K562 (cell line): ENCODE measurements around the gene ULK3. TPM values are rescaled to one million over a fixed set of nuclear protein-coding genes. Genes with fewer than 3 reads are reported as not detected.

Experiments used
- DDX20 ChIP-seq: fragments of 450-650 bp; IDR thresholded peaks from 2 replicates; pipeline ENCODE4 v1.6.1; 2016; ENCODE audit warnings: missing genetic modification characterization, low read depth, mild to moderate bottlenecking, missing compliant biosample characterization, moderate library complexity
- ELF1 ChIP-seq: fragments of 200-800 bp; sonication (Bioruptor generic); IDR thresholded peaks from 2 replicates; pipeline ENCODE4 v1.6.1; 2016; ENCODE audit warnings: missing genetic modification characterization, missing compliant biosample characterization
- GTF2B ChIP-seq: IDR thresholded peaks from 2 replicates; pipeline ENCODE4 v1.6.1; 2011; ENCODE audit not compliant: insufficient read length; ENCODE audit errors: extremely low read depth
- PBX2 ChIP-seq, 2 experiments: IDR thresholded peaks in 1 of 2; conservative IDR thresholded peaks in 1 of 2; 2 replicates each; pipeline ENCODE4 v1.6.1; 2016; ENCODE audit warnings: low read depth in 2 of 2, mild to moderate bottlenecking in 1 of 2, missing compliant biosample characterization in 1 of 2, missing genetic modification characterization in 1 of 2, moderate library complexity in 1 of 2
- PCBP2 ChIP-seq: fragments of 200-400 bp; formaldehyde crosslinking; IDR thresholded peaks from 2 replicates; pipeline ENCODE4 v1.6.1; 2018; ENCODE audit warnings: low read length, low read depth, mild to moderate bottlenecking, moderate library complexity; ENCODE audit not compliant: poor library complexity, severe bottlenecking
- POU5F1 ChIP-seq: fragments of 150-350 bp; IDR thresholded peaks from 2 replicates; pipeline ENCODE4 v1.6.1; 2014; ENCODE audit warnings: borderline replicate concordance, low read length, low read depth, mild to moderate bottlenecking; ENCODE audit not compliant: partially characterized antibody
- RCOR1 ChIP-seq, 2 experiments: IDR thresholded peaks; 2 replicates each; pipeline ENCODE4 v1.6.1; 2012; ENCODE audit warnings: low read depth in 2 of 2, low read length in 2 of 2, borderline replicate concordance in 1 of 2, improper control_type of control experiment in 1 of 2
- SNIP1 ChIP-seq: fragments of 450-650 bp; IDR thresholded peaks from 2 replicates; pipeline ENCODE4 v1.7.1; 2017; ENCODE audit warnings: low read depth, mild to moderate bottlenecking
- THRAP3 ChIP-seq: fragments of 450-650 bp; IDR thresholded peaks from 2 replicates; pipeline ENCODE4 v1.6.1; 2016; ENCODE audit warnings: mild to moderate bottlenecking, inconsistent platforms, borderline replicate concordance
- ZBTB8A ChIP-seq: fragments of 450-650 bp; IDR thresholded peaks from 2 replicates; pipeline ENCODE4 v1.6.1; 2018; ENCODE audit warnings: mild to moderate bottlenecking, moderate library complexity; ENCODE audit not compliant: partially characterized antibody
- ZNF133 ChIP-seq: fragments of 250-450 bp; sonication (Bioruptor Pico); IDR thresholded peaks from 2 replicates; pipeline ENCODE4 v1.4.0; 2020; ENCODE audit warnings: mild to moderate bottlenecking
- ZNF143 ChIP-seq: sonication (generic); formaldehyde crosslinking; IDR thresholded peaks from 2 replicates; pipeline ENCODE4 v1.9.0; 2022; ENCODE audit warnings: mild to moderate bottlenecking, missing genetic modification reagents
- ZNF316 ChIP-seq: fragments of 450-650 bp; IDR thresholded peaks from 2 replicates; pipeline ENCODE4 v1.6.1; 2016
- ZNF431 ChIP-seq: sonication (generic); formaldehyde crosslinking; IDR thresholded peaks from 2 replicates; pipeline ENCODE4 v1.8.0; 2022; ENCODE audit warnings: mild to moderate bottlenecking, missing genetic modification reagents
- ZNF507 ChIP-seq: conservative IDR thresholded peaks from 2 replicates; pipeline ENCODE4 v1.6.1; 2017; ENCODE audit warnings: missing genetic modification characterization, missing compliant biosample characterization
- polyA plus RNA-seq, 8 experiments: library from polyadenylated mRNA; depleted of rRNA in 4 of 8; stranded (reverse) in 5 of 8; unstranded in 3 of 8; fragments of >200 nt; fragmentation: Nextera tagmentation in 2 of 8; fragmentation: Illumina TruSeq in 1 of 8; extraction: Ambion mirVana in 2 of 8; extraction: Trizol in 1 of 8; gene quantifications; 2 replicates each; pipeline versions ENCODE4 v1.2.1 to v1.2.3, GENCODE V29; 2011 to 2014; ENCODE audit warnings: inconsistent platforms in 1 of 8, missing spikeins in 1 of 8
- total RNA-seq, 7 experiments: library from RNA; depleted of rRNA in 6 of 7; stranded (reverse); fragments of >200 nt in 6 of 7; fragmentation: Illumina TruSeq in 2 of 7; extraction: Trizol in 2 of 7; gene quantifications; 2 replicates each; pipeline versions ENCODE4 v1.2.1 to v1.2.3, GENCODE V29; 2011 to 2021; ENCODE audit warnings: low replicate concordance in 1 of 7
- TF ChIP-seq, protein P1 (sequence below): fragments of 450-650 bp; IDR thresholded peaks from 2 replicates; pipeline ENCODE4 v1.6.1; 2018; ENCODE audit not compliant: partially characterized antibody
- TF ChIP-seq, protein P2 (sequence below): fragments of 450-650 bp; IDR thresholded peaks from 2 replicates; pipeline ENCODE4 v1.6.1; 2016; ENCODE audit warnings: missing biosample characterization, missing genetic modification characterization

The ULK3 gene
- total and polyA plus RNA-seq, 9 of the 15 experiments (the other 6 are each of a cell fraction or from before 2014, with no cell fraction given) = 0.68 to 68.0 (median 34.9) TPM

- TF ChIP-seq ZNF133 (CRISPR knock-in tag) (no peak), PBX2 (CRISPR knock-in tag; IDR thresholded peaks at IDR 0.05; ENCODE audit: low read depth) (no peak), PBX2 (tag; conservative IDR thresholded peaks at IDR 0.05; ENCODE audit: low read depth) (no peak), PCBP2 (no peak), DDX20 (tag) (no peak), ZNF507 (no peak), ZBTB8A (no peak), GTF2B (no peak), THRAP3 (no peak), ZNF316 (no peak), POU5F1 (no peak), ZNF431 (CRISPR knock-in tag) (no peak), ELF1 (tag) (no peak), ZNF143 (CRISPR knock-in tag) (no peak), RCOR1 (IDR thresholded peaks at IDR 0.05; ENCODE audit: borderline replicate concordance in 1 of 2, low read depth in 2 of 2, low read length in 2 of 2) (no peak), SNIP1 (no peak)
- TF ChIP-seq, protein P1, sequence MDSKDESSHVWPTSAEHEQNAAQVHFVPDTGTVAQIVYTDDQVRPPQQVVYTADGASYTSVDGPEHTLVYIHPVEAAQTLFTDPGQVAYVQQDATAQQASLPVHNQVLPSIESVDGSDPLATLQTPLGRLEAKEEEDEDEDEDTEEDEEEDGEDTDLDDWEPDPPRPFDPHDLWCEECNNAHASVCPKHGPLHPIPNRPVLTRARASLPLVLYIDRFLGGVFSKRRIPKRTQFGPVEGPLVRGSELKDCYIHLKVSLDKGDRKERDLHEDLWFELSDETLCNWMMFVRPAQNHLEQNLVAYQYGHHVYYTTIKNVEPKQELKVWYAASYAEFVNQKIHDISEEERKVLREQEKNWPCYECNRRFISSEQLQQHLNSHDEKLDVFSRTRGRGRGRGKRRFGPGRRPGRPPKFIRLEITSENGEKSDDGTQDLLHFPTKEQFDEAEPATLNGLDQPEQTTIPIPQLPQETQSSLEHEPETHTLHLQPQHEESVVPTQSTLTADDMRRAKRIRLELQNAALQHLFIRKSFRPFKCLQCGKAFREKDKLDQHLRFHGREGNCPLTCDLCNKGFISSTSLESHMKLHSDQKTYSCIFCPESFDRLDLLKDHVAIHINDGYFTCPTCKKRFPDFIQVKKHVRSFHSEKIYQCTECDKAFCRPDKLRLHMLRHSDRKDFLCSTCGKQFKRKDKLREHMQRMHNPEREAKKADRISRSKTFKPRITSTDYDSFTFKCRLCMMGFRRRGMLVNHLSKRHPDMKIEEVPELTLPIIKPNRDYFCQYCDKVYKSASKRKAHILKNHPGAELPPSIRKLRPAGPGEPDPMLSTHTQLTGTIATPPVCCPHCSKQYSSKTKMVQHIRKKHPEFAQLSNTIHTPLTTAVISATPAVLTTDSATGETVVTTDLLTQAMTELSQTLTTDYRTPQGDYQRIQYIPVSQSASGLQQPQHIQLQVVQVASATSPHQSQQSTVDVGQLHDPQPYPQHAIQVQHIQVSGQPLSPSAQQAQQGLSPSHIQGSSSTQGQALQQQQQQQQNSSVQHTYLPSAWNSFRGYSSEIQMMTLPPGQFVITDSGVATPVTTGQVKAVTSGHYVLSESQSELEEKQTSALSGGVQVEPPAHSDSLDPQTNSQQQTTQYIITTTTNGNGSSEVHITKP = no peak
- TF ChIP-seq, protein P2, sequence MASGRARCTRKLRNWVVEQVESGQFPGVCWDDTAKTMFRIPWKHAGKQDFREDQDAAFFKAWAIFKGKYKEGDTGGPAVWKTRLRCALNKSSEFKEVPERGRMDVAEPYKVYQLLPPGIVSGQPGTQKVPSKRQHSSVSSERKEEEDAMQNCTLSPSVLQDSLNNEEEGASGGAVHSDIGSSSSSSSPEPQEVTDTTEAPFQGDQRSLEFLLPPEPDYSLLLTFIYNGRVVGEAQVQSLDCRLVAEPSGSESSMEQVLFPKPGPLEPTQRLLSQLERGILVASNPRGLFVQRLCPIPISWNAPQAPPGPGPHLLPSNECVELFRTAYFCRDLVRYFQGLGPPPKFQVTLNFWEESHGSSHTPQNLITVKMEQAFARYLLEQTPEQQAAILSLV = no peak
Observed at GRCh38 chr15:74889390-74889882, 46.5 kb upstream of the ULK3 start (continued).
